Mononuclear cell (primary cell): ENCODE data around the gene THUMPD3. TPM values are rescaled to one million over a fixed set of nuclear protein-coding genes. Genes with fewer than 3 reads are reported as not detected.

Experiments used
- H3K27me3 ChIP-seq: 2 replicates; pipeline ENCODE4 v1.6.0; 2011; ENCODE audit warnings: low read length, control low read depth; ENCODE audit not compliant: insufficient read depth
- H3K4me1 ChIP-seq: 2 replicates; pipeline ENCODE4 v1.5.1; 2011; ENCODE audit warnings: mild to moderate bottlenecking, low read length, control low read depth; ENCODE audit not compliant: insufficient read depth
- H3K4me3 ChIP-seq: 2 replicates; pipeline ENCODE4 v1.5.1; 2011; ENCODE audit warnings: mild to moderate bottlenecking, low read length, moderate library complexity
- H3K9me3 ChIP-seq: 2 replicates; pipeline ENCODE4 v1.5.1; 2011; ENCODE audit warnings: low read depth, mild to moderate bottlenecking, control low read depth, low read length
- total RNA-seq: library from RNA; depleted of rRNA; stranded (reverse); fragments of >200 nt; gene quantifications from one replicate; pipeline ENCODE4 v1.2.3, GENCODE V29; 2012

The THUMPD3 gene
- total RNA-seq, 1 donor: 62.0 TPM

DNA sequence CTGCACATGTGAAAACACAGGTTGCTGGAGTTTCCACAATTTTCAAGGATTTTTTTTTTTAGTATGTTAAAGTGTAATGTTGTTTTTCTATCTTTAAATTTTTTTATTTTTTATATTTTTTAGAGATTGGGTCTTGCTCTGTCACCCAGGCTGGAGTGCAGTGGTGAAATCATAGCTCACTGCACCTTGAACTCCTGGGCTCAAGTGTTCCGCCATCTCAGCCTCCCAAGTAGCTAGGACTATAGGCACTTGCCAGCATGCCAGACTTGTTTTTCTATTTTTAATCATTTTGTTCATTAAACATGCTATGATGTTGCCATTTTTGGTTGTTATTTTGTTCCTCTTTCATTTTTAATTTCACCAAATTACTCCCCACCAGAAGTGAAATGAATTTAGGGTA is 16.7 kb upstream of the THUMPD3 start:
- H3K9me3 ChIP-seq: no peaks in the 10 kb centered on the region
- H3K4me3 ChIP-seq: no peak overlapping the region
- no peaks in the 10 kb centered on the region for H3K4me1 ChIP-seq
- no peaks in the 10 kb centered on the region for H3K27me3 ChIP-seq

DNA sequence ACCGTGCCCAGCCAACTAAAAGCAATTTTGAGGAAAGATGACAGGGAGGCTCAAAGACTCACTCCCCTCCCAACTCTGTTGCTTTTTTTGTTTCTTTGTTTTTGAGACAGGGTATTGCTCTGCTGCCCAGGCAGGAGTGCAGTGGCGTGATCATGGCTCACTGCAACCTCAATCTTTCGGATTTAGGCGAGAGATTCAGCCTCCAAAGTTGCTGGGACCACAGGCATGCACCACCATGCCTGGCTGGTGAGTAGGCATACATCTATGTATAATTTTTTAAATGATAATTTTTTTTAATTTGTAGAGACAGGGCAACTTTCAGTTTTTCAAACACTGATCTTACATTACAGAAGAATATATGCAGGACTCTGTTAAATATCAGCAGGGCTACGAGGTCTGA is 15.8 kb upstream of the THUMPD3 start:
- no peak overlapping the region for H3K4me3 ChIP-seq
- no peaks in the 10 kb centered on the region for H3K4me1 ChIP-seq
- no peaks in the 10 kb centered on the region for H3K27me3 ChIP-seq
- H3K9me3 ChIP-seq: no peaks in the 10 kb centered on the region

DNA sequence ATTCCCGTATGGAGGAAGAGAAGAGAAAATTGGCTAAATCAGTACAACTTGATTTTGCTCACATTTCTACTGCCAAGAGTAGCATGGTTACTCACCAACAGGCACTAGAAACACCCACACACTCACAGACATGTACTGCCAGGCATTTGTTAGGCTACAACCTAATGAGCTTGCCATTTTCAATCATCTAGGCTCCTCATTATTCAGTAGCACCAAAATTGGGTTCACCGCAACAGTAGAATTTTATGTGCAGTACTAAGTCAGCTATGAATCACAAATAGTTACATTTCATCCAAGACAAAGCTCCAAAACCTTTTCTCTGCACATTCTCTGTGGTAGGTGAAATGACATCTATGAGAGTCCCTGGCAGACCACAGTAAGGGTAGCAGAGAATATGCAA is 15.0 kb upstream of the THUMPD3 start:
- H3K4me3 ChIP-seq: no peak overlapping the region
- no peaks in the 10 kb centered on the region for H3K9me3 ChIP-seq
- no peaks in the 10 kb centered on the region for H3K27me3 ChIP-seq
- H3K4me1 ChIP-seq: no peaks in the 10 kb centered on the region

DNA sequence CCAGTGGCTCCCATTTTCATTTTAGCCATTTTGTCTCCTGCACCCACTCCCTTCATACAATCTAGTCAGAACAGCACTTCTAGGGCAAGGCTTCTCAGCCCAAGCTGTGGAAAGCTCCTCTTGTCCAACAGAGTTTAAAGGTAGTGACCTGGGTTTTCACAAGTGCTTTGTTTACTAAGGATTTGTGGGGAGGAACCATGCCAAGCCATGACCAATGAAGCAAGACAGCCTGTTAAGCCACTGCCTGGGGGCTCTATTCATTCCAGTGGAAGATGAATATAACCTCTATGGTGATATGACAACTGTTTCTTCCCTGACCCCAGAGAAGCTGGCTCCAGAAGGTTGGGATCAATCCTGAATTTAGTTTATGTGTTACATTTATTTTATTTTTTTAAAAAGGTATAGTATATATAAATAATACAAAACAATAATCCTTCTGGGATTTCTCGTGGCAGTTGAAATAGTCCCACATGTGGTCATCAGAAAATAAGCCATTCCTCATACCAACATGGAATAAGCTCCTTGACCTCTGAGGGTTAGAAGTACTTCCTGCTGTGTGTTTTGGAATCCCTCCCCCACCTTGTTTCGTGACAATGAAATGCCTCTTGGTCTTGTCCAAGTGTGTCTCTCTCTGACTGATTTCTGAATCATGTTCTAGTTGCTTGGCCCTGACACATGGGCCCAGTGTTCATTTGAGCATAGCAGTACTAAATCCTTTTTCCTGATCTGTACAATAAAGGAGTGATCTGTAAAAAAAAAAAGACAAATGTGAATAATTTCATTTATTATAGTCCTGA is 13.3 kb upstream of the THUMPD3 start:
- H3K27me3 ChIP-seq: no peaks in the 10 kb centered on the region
- no peak overlapping the region for H3K4me3 ChIP-seq
- H3K9me3 ChIP-seq: no peaks in the 10 kb centered on the region
- no peaks in the 10 kb centered on the region for H3K4me1 ChIP-seq

DNA sequence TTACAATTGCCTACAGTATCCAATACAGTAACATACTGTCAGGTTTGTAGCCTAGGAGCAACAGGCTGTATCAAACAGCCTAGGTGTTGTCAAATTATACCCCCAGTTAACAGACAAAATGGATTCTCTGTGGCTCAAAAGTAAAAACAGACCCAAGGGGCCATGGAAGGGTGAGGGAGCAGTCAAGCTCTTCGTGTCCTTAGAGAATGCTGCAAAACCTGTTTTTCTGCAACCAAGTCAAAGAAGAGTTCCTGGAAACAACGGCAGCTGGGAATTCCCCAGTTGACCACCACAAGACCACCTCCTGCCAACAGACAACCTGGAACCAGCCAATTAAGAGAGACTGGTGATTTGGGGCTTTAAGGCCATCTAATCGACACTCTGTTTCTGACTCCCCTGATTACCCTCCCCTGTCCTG is 11.1 kb upstream of the THUMPD3 start:
- no peaks in the 10 kb centered on the region for H3K27me3 ChIP-seq
- peaks cover 3% of the 10 kb centered on the region for H3K4me1 ChIP-seq
- no peaks in the 10 kb centered on the region for H3K9me3 ChIP-seq
- no peak overlapping the region for H3K4me3 ChIP-seq

DNA sequence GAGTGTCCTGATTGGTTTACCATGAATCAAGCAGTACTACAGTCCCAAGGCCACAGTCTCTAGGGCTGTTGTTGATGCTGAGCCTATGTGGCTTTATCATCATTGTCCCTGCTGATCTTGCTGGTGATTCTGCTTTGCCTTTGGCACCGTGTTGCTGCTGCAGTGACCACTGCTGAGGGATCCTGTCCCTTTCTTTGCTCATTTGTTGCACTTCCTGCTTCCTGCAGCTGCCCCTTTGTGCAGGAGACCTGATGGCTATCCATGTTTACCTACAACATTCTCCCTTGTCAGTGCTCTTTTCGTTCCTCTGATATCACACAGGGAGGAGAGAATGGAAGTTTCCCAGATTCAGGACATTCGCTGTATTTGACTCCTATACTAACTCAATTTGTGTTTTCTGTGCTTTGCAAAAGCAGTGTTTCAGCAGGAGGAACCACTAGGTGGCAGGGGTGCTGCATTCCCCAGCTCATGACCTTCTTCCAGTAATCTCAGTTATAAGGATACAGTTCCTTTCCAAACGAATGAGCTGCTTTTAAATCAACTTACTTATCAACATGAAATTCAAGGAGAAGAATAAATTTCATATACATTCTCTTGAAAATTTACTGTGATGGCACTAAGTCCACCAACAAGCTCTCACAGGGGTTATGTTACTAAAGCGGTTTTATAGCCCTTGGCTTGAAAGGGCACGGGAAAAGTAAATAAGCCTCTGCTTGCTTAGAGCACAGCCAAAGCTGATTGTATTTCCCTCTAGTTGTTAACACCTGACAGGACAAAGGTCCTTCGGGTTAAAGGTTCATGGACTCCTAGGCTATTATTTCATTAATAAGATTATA is 9.7 kb upstream of the THUMPD3 start:
- no peak overlapping the region for H3K4me3 ChIP-seq
- no peaks in the 10 kb centered on the region for H3K9me3 ChIP-seq
- H3K4me1 ChIP-seq: peaks cover 3% of the 10 kb centered on the region
- no peaks in the 10 kb centered on the region for H3K27me3 ChIP-seq

DNA sequence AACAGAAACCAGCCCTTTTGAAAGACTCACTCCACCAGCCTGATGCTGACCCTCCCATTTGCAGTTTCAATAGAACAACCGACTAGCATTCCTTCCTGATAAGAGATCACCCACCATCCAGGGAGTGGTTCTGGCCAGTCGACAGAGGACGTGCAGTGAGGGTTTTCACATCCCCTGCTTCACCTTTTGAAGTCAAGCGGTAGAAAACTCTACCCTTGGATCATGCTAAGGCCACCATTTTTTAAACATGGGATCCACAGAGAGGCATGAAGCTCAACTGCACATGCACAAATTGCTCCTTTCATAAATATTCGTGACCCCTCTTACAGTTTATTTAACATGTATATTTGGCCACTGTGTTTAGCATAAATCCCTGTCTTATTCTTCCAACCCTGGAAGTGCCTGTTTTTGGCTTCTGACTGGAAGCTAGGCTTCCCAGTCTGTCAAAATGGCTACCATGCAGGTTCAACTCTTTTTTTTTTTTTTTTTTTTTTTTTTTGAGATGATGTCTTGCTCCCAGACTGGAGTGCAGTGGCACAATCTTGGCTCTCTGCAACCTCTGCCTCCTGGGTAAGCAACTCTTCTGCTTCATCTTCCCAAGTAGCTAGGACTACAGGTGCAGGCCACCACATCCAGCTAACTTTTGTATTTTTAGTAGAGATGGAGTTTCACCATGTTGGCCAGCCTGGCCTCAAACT is 1.0 kb upstream of the THUMPD3 start:
- Histone ChIP-seq H3K4me3 (no peak overlapping the region), H3K4me1 (peaks cover 19% of the 10 kb centered on the region), H3K9me3 (no peaks in the 10 kb centered on the region), H3K27me3 (no peaks in the 10 kb centered on the region)

DNA sequence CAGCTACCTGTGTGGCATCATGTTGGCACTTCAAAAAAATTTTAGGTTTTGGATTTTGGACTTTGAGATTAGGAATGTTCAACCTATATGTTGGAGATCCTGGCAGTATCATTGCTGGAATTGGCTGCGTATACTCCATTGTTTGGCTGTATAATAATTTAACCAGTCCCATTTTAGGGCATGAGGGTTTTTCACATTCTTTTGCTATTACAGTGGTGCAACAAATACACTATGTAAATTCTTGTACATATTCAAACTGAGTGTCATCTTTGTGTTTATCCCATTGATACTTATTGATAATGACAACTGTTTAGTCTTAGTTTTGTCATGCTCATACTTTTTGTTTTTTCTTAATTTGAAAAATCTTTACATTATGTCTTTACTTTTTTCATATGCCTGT is 6.7 kb downstream of the THUMPD3 start:
- H3K4me1 ChIP-seq: peaks cover 9% of the 10 kb centered on the region
- H3K9me3 ChIP-seq: no peaks in the 10 kb centered on the region

DNA sequence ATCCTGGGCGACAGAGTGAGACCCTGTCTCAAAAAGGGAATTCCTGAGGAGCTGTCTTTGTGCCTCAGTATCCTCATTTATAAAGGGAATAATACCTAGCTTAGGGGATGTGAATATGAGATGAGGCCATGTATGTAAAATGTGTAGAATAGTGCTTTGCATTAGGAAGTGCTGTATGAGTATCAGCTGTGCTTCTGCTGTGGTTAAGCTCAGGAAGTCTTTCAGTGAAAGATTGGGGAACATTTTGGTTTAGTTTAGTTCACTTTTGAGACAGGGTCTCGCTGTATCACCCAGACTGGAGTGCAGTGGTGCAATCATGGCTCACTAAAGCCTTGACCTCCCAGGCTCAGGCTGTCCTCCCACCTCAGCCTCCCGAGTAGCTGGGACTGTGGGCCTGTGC is 10.6 kb downstream of the THUMPD3 start:
- Histone ChIP-seq H3K9me3 (no peaks in the 10 kb centered on the region), H3K4me3 (no peak overlapping the region), H3K27me3 (no peaks in the 10 kb centered on the region), H3K4me1 (peaks cover 9% of the 10 kb centered on the region)

More for the DNA sequence above, 6.7 kb downstream of the THUMPD3 start:
- Histone ChIP-seq H3K4me3 (no peak overlapping the region), H3K27me3 (no peaks in the 10 kb centered on the region)

DNA sequence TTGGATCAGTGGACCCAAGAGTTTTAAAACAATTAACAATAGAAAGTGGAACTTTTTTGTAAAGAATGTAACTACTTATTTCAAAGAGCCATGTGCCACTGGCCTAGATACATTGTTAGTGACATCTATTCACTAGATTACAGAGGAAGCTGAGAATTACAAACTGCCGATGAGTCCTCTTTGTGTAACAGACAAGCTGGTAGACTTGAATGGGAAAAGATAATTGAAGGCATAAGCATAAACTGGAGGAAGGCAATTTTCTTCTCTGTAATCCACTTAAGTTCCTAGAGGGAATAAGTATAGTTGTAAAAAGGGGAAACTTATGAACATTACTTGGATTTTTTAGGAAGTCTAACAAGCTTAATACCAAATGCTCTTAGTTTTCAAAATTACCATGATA is 15.1 kb downstream of the THUMPD3 start:
- Histone ChIP-seq H3K27me3 (no peaks in the 10 kb centered on the region), H3K4me1 (peaks cover 7% of the 10 kb centered on the region), H3K4me3 (no peak overlapping the region), H3K9me3 (no peaks in the 10 kb centered on the region)

DNA sequence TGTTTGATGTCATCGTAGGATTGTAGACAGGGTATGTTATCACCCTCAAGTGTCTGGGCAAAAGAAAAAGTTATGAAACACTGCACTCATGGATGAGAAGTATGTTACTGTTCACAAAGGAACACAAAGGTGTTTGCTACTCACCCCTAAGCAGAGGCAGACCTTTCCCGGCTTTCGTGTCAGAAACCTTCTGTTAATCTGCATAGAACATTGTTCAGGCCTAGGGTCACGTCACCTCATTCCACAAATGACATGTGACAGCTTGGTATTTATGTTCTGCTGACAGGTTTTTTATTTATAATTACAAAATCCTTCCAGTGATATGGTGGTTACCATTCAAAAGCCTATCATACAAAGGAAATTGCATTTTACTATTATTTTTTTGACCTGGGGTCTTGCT is 16.5 kb downstream of the THUMPD3 start:
- H3K4me3 ChIP-seq: no peak overlapping the region
- no peaks in the 10 kb centered on the region for H3K9me3 ChIP-seq
- H3K27me3 ChIP-seq: no peaks in the 10 kb centered on the region
- no peaks in the 10 kb centered on the region for H3K4me1 ChIP-seq

DNA sequence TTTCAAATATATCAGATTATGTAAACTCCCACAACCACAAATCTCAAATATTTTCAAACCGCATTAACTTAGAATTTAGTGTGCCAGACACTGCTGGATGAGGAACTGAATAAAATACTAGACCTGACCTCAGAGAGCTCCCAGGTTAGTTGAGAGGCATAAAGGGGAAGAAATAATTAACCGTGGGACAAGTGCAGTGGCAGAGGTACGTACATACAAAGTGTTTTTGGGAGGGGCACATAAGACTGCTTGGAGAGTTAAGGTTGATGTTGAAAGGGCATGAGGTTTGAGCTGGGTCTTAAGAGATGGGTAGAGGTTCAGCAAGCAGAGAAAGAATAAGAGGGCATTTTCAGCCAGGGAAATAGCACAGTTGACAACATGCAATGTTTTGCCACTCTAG is 17.2 kb downstream of the THUMPD3 start:
- no peaks in the 10 kb centered on the region for H3K4me1 ChIP-seq
- no peak overlapping the region for H3K4me3 ChIP-seq
- H3K27me3 ChIP-seq: no peaks in the 10 kb centered on the region
- no peaks in the 10 kb centered on the region for H3K9me3 ChIP-seq

DNA sequence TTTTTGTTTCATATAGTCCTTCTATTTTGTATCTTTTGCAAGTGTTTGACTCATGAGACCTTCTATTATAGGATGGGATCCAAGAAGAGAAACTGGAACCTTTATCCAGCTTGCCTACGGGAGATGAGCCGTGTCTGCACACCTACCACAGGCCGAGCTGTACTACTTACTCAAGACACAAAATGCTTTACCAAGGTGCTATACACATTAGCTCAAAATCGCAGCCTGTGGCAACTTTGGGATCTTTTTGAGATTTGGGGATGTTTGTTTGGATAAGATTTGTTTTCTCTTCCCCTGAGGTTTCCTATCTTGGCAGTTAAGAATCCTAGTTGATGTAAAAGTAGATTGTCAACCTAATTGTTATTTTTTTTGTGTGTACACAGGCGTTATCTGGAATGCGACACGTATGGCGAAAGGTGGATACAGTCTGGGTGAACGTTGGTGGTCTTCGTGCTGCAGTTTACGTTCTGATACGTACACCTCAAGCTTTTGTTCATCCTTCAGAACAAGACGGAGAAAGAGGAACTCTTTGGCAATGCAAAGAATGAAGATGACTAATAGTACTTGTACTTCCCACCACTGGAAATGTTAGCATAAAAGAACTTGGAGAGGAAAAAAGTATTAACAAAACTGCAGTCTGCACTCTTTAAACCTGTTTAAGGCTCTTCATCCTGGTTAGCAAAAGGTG is 21.4 kb downstream of the THUMPD3 start:
- Histone ChIP-seq H3K4me3 (no peak overlapping the region), H3K9me3 (no peaks in the 10 kb centered on the region), H3K4me1 (no peaks in the 10 kb centered on the region), H3K27me3 (no peaks in the 10 kb centered on the region)

DNA sequence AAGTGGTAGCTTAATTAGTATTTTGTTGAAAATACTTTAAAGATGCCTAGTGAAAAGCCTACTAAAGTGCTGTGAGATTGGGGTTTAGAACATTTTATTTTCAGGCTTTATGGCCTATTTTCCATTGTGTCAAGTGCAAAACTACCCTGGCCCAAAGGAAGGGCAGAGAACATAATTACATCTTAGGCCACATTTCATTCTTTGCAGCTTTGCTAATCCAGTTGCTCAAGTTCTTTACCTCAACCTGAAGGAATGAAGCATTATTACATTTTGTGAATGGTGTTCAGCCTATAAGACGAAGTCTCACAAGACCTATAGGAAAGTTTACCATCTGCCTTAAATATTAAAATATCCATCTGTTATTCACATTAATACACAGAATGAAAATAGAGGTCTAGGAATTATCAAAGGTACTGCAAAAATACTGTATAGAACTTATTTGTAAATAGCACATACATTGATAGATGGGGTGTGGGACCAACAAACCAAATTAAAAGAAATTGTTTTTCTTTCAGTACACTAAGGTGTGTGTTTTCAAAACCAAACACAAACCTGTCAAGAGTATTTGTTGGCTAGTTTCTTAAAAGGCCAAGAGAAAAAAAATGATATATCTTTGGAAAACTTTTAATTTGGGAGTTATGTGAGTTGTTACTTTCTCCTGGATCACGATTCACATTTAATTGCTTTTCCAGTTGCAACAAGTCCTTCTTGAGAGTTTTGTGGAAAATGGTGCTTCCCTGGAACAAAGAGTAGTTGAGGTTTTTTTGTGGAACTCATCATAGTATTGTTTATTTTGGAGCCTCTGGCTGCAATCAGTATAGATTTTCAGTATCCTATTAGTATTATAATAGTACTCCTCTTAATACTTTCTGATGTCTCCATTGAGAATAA is 22.6 kb downstream of the THUMPD3 start:
- H3K4me3 ChIP-seq: no peak overlapping the region
- H3K9me3 ChIP-seq: no peaks in the 10 kb centered on the region

More for the DNA sequence above, 22.6 kb downstream of the THUMPD3 start:
- no peaks in the 10 kb centered on the region for H3K27me3 ChIP-seq
- peaks cover 2% of the 10 kb centered on the region for H3K4me1 ChIP-seq
